Neural crest cell (in vitro differentiated cells): Measurements from ENCODE around the gene MASTL. TPM values are rescaled to one million over a fixed set of nuclear protein-coding genes. Genes with fewer than 3 reads are reported as not detected.

Experiments used
- DNase-seq: peaks from one replicate; pipeline ENCODE4 v3.0.0; 2021; ENCODE audit warnings: low read depth, mixed read lengths, low spot score
- H3K27ac Mint-ChIP-seq: one replicate; pipeline ENCODE4 v1.8.0; 2021; ENCODE audit warnings: mild to moderate bottlenecking, mixed read lengths; ENCODE audit not compliant: unreplicated experiment
- H3K27me3 Mint-ChIP-seq: 2 replicates; pipeline ENCODE4 v1.8.0; 2021; ENCODE audit warnings: low read depth, mild to moderate bottlenecking, mixed read lengths
- H3K36me3 Mint-ChIP-seq: 2 replicates; pipeline ENCODE4 v1.8.0; 2021; ENCODE audit warnings: low read depth, mild to moderate bottlenecking, mixed read lengths
- H3K4me1 Mint-ChIP-seq: 2 replicates; pipeline ENCODE4 v1.8.0; 2021; ENCODE audit warnings: mixed read lengths
- H3K4me3 Mint-ChIP-seq: one replicate; pipeline ENCODE4 v1.8.0; 2021; ENCODE audit warnings: mild to moderate bottlenecking, mixed read lengths
- H3K9me3 Mint-ChIP-seq: 2 replicates; pipeline ENCODE4 v1.8.0; 2021; ENCODE audit warnings: mixed read lengths
- total RNA-seq: library from RNA; stranded (reverse); gene quantifications from 2 replicates; pipeline ENCODE4 v1.2.1, GENCODE V29; 2021
- TF ChIP-seq, protein P1 (sequence below): fragments of 200-600 bp; sonication (generic); conservative IDR thresholded peaks from 2 replicates; pipeline ENCODE4 v1.5.0; 2021; ENCODE audit warnings: antibody characterized with exemption, mild to moderate bottlenecking

MASTL gene
- total RNA-seq, 1 donor from 2014 or later = 35.0 TPM

DNA sequence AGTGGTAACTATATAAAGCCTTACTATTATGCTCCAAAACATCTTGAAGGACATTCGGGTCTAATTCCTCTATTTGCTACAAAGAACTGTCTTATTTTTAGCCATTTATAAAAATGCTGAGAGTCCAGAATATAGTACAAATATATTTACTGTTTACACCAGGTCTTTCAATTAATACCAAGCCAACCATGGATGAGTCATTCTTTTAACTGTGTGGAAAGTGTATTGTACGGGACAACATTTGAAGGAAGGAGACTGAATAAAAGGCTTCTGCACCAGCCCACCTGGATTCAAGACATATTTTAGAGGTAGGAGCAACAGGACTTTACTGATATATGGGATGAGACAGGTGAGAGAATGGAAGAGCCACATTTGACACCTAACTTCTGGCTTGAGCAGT, 35.4 kb downstream of the MASTL start:
- no peak for DNase-seq
- Mint-ChIP-seq H3K4me3 (no peak overlapping the region), H3K27ac (no peak overlapping the region), H3K36me3 (peaks cover 3% of the 10 kb centered on the region), H3K4me1 (no peaks in the 10 kb centered on the region), H3K27me3 (no peaks in the 10 kb centered on the region), H3K9me3 (no peaks in the 10 kb centered on the region)
- TF ChIP-seq, protein P1, sequence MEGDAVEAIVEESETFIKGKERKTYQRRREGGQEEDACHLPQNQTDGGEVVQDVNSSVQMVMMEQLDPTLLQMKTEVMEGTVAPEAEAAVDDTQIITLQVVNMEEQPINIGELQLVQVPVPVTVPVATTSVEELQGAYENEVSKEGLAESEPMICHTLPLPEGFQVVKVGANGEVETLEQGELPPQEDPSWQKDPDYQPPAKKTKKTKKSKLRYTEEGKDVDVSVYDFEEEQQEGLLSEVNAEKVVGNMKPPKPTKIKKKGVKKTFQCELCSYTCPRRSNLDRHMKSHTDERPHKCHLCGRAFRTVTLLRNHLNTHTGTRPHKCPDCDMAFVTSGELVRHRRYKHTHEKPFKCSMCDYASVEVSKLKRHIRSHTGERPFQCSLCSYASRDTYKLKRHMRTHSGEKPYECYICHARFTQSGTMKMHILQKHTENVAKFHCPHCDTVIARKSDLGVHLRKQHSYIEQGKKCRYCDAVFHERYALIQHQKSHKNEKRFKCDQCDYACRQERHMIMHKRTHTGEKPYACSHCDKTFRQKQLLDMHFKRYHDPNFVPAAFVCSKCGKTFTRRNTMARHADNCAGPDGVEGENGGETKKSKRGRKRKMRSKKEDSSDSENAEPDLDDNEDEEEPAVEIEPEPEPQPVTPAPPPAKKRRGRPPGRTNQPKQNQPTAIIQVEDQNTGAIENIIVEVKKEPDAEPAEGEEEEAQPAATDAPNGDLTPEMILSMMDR = no peak

DNA sequence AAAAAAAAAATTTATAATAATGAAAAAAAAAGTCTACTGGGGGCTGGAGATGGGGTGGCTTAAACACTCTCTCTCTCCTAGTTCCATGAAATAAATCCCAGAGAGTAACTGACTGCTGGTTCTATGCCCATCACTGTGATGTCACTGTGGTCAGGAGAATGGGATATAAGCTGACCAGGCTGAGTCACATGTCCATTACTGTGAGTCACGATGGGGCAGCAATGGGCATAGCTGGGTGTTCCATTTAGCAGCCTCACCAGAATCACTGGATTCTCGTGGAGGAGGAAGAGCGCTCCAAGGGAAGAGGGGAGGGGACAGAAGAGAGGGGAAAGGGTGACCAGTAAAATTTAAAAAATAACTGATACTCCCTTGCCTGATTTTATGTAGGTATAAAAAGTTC, 37.1 kb downstream of the MASTL start:
- no peak overlapping the region for H3K4me3 Mint-ChIP-seq
- no peaks in the 10 kb centered on the region for H3K27me3 Mint-ChIP-seq
- TF ChIP-seq, protein P1 = no peak
- H3K9me3 Mint-ChIP-seq = no peaks in the 10 kb centered on the region
- H3K4me1 Mint-ChIP-seq = no peaks in the 10 kb centered on the region
- no peak overlapping the region for H3K27ac Mint-ChIP-seq
- no peaks in the 10 kb centered on the region for H3K36me3 Mint-ChIP-seq
- DNase-seq = no peak

DNA sequence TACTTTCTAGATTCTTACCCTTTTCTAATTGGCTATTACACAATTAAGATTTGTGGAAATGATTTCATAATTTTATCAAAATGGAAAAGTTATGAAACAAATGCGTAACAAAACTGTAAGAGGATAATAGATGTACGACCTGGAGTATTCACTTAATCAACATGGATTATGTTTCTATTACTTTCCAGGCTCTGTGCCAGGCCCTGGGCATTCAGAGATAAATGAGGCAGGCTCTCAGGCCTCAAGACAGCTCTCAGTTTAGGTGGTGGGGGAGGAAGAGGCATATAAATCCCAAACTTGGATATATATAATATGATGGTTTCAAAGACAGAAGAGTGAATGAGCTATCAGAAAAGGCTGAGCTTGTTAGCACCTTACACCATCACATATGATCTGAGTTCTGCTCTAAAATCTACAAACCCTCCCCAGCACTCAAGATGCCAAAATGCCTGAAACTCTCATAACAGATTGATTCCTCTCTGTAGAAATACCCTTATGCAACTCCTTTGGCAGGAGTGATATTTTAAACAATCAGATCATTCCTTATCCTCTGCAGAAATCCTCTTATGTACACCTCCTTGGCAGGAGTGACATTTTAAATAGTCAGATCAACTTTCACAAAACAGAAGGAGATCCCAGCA, 42.9 kb downstream of the MASTL start:
- H3K27me3 Mint-ChIP-seq = no peaks in the 10 kb centered on the region
- H3K36me3 Mint-ChIP-seq = no peaks in the 10 kb centered on the region
- no peak for DNase-seq
- H3K27ac Mint-ChIP-seq = no peak overlapping the region
- no peaks in the 10 kb centered on the region for H3K9me3 Mint-ChIP-seq
- TF ChIP-seq, protein P1 = no peak
- no peaks in the 10 kb centered on the region for H3K4me1 Mint-ChIP-seq
- H3K4me3 Mint-ChIP-seq = no peak overlapping the region

DNA sequence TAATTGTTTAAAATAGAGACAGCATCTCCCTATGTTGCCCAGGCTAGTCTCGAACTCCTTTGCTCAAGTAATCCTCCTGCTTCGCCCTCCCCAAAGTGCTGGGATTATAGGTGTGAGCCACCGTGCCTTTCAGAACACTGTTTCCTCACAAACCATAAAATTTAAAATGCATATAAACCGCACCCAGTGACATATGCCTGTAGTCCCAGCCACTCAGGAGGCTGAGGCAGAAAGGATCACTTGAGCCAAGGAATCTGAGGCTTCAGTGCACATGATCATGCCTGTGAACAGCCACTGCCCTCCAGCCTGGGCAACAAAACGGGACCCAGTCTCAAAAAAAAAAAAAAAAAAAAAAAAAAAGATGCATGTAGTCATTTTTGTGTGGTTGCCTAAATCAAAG, 48.7 kb downstream of the MASTL start:
- H3K27me3 Mint-ChIP-seq = no peaks in the 10 kb centered on the region
- H3K4me1 Mint-ChIP-seq = no peaks in the 10 kb centered on the region
- H3K9me3 Mint-ChIP-seq = no peaks in the 10 kb centered on the region
- H3K27ac Mint-ChIP-seq = no peak overlapping the region
- no peak overlapping the region for H3K4me3 Mint-ChIP-seq
- TF ChIP-seq, protein P1 = no peak
- DNase-seq = no peak
- peaks cover 2% of the 10 kb centered on the region for H3K36me3 Mint-ChIP-seq

DNA sequence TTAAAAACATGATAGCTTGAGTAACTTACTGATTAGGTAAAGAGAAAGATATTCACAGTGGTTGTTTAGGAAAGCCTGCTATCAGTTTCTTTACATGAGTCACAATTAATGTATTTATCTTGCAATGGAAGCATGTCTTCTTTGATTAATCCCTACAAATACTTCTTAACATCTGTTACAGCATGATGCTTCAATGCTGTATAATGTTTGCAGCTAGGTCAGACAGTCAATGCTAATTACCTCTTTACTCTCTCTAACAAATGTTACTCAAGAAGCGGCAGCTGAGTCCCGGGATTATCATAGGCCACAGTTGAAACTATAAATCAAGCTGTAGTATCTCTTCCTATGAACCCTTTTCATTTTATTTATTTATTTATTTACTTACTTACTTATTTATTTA, 52.2 kb downstream of the MASTL start:
- Mint-ChIP-seq H3K4me1 (no peaks in the 10 kb centered on the region), H3K9me3 (no peaks in the 10 kb centered on the region), H3K36me3 (peaks cover 9% of the 10 kb centered on the region), H3K27ac (no peak overlapping the region), H3K27me3 (no peaks in the 10 kb centered on the region), H3K4me3 (no peak overlapping the region)
- DNase-seq = no peak
- TF ChIP-seq, protein P1 = no peak

DNA sequence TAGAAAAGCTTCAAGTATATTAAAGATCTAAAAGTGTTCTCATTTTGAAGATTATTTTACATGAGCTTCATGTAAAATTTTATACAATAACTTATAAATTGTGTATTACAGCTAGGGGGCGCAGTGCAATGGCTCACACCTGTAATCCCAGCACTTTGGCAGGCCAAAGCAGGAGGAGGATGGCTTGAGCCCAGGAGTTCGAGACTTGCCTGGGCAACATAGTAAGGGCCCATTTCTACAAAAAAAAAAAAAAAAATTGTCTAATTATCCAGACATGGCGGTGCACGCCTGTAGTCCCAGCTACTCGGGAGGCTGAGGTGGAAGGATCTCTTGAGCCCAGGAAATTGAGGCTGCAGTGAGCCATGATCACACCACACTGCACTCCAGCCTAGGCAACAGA, 68.8 kb downstream of the MASTL start:
- Mint-ChIP-seq H3K4me1 (no peaks in the 10 kb centered on the region), H3K36me3 (peaks cover 5% of the 10 kb centered on the region), H3K4me3 (no peak overlapping the region), H3K9me3 (no peaks in the 10 kb centered on the region), H3K27me3 (no peaks in the 10 kb centered on the region), H3K27ac (no peak overlapping the region)
- TF ChIP-seq, protein P1 = peak; percentile 76
- peak; percentile 5 for DNase-seq
